HepG2 (cell line): ENCODE measurements around the gene ATXN1L. TPM values are rescaled to one million over a fixed set of nuclear protein-coding genes. Genes with fewer than 3 reads are reported as not detected.
A peak's percentile ranks its signal among the peaks of the same experiment; 100 is the strongest.

Source experiments
- ATAD3A ChIP-seq: sonication (generic); formaldehyde crosslinking; IDR thresholded peaks from 2 replicates; pipeline ENCODE4 v1.4.0; 2020; ENCODE audit warnings: missing genetic modification reagents
- CCAR2 ChIP-seq: fragments of 200-400 bp; formaldehyde crosslinking; optimal IDR thresholded peaks from 2 replicates; pipeline ENCODE3; 2018; ENCODE audit warnings: low read depth, mild to moderate bottlenecking, low read length, moderate library complexity
- FOXP4 ChIP-seq: sonication (generic); formaldehyde crosslinking; IDR thresholded peaks from 2 replicates; pipeline ENCODE4 v1.4.0; 2020; ENCODE audit warnings: missing genetic modification reagents
- HOXA3 ChIP-seq: sonication (generic); formaldehyde crosslinking; IDR thresholded peaks from 2 replicates; pipeline ENCODE4 v1.5.0; 2020; ENCODE audit warnings: missing genetic modification reagents
- HOXA9 ChIP-seq: sonication (generic); formaldehyde crosslinking; IDR thresholded peaks from 2 replicates; pipeline ENCODE4 v1.8.1; 2022; ENCODE audit warnings: missing genetic modification reagents, mild to moderate bottlenecking, moderate library complexity, borderline replicate concordance
- LCORL ChIP-seq, 2 experiments: fragments of 450-650 bp in 1 of 2; sonication (generic) in 1 of 2; formaldehyde crosslinking in 1 of 2; IDR thresholded peaks; 2 replicates each; pipeline versions ENCODE4 v1.5.0 to v1.6.1; 2017 to 2020; ENCODE audit warnings: antibody characterized with exemption in 1 of 2, missing genetic modification reagents in 1 of 2
- MXD4 ChIP-seq: IDR thresholded peaks from 2 replicates; pipeline ENCODE4 v1.6.1; 2016; ENCODE audit warnings: mild to moderate bottlenecking, missing biosample characterization, missing genetic modification reagents
- RNF219 ChIP-seq: sonication (generic); formaldehyde crosslinking; IDR thresholded peaks from 2 replicates; pipeline ENCODE4 v1.5.0; 2020; ENCODE audit warnings: mild to moderate bottlenecking, missing genetic modification reagents
- SAFB2 ChIP-seq: sonication (generic); formaldehyde crosslinking; IDR thresholded peaks from 2 replicates; pipeline ENCODE4 v1.5.1; 2020; ENCODE audit warnings: missing genetic modification reagents, low read depth, mild to moderate bottlenecking, borderline replicate concordance
- YY1 ChIP-seq: IDR thresholded peaks from 2 replicates; pipeline ENCODE4 v1.6.1; 2011; ENCODE audit warnings: low read length, low read depth, moderate library complexity, mild to moderate bottlenecking; ENCODE audit not compliant: insufficient read depth, insufficient replicate concordance
- ZBTB10 ChIP-seq: sonication (generic); formaldehyde crosslinking; IDR thresholded peaks from 2 replicates; pipeline ENCODE4 v1.4.0; 2020; ENCODE audit warnings: missing genetic modification reagents, borderline replicate concordance
- ZBTB25 ChIP-seq: IDR thresholded peaks from 2 replicates; pipeline ENCODE4 v1.6.1; 2018; ENCODE audit warnings: missing genetic modification reagents
- ZNF354B ChIP-seq: sonication (generic); formaldehyde crosslinking; IDR thresholded peaks from 2 replicates; pipeline ENCODE4 v1.8.0; 2022; ENCODE audit warnings: mild to moderate bottlenecking, missing genetic modification reagents
- ZNF703 ChIP-seq: sonication (generic); formaldehyde crosslinking; IDR thresholded peaks from 2 replicates; pipeline ENCODE4 v1.5.1; 2020; ENCODE audit warnings: missing genetic modification reagents, mild to moderate bottlenecking, moderate library complexity, borderline replicate concordance
- ZNF761 ChIP-seq: sonication (generic); formaldehyde crosslinking; conservative IDR thresholded peaks from 2 replicates; pipeline ENCODE4 v1.4.0; 2020; ENCODE audit warnings: mild to moderate bottlenecking, missing genetic modification reagents
- ZNF772 ChIP-seq: sonication (generic); formaldehyde crosslinking; IDR thresholded peaks from 2 replicates; pipeline ENCODE4 v1.5.0; 2020; ENCODE audit warnings: mild to moderate bottlenecking, missing genetic modification reagents
- ZSCAN31 ChIP-seq: sonication (generic); formaldehyde crosslinking; IDR thresholded peaks from 2 replicates; pipeline ENCODE4 v1.5.0; 2020; ENCODE audit warnings: low read depth, mild to moderate bottlenecking, missing genetic modification reagents
- polyA plus RNA-seq, 8 experiments: library from polyadenylated mRNA; depleted of rRNA in 3 of 8; stranded (reverse) in 7 of 8; unstranded in 1 of 8; fragments of >200 nt; fragmentation: Illumina TruSeq in 4 of 8; extraction: Trizol in 4 of 8; gene quantifications; 2 replicates each; pipeline versions ENCODE4 v1.2.1 to v1.2.3, GENCODE V29; 2011 to 2016; ENCODE audit warnings: low read depth in 4 of 8, missing spikeins in 1 of 8, mixed read lengths in 1 of 8; ENCODE audit not compliant: insufficient read depth in 1 of 8
- total RNA-seq, 5 experiments: library from RNA; depleted of rRNA; stranded (reverse); fragments of >200 nt; fragmentation: Illumina TruSeq; extraction: Trizol; gene quantifications; 2 replicates each; pipeline ENCODE4 v1.2.3, GENCODE V29; 2016; ENCODE audit warnings: low read depth in 1 of 5

The ATXN1L gene
- total and polyA plus RNA-seq, 2 of the 13 experiments (the other 11 are each of a cell fraction or from before 2014, with no cell fraction given): 20.0 to 22.4 TPM

GRCh38 chr16:71808593-71809459 lies 37.0 kb upstream of the ATXN1L start, which contains the start of gene AP1G1 (continued):
- TF ChIP-seq ZBTB10 (CRISPR knock-in tag): no peak
- peak; percentile 52; the same call in 1 of the 2 replicates for TF ChIP-seq RNF219 (CRISPR knock-in tag)
- peak; percentile 86 for TF ChIP-seq MXD4 (CRISPR knock-in tag)
- no peak; the same call in 1 of the 2 replicates for TF ChIP-seq ZNF703
- TF ChIP-seq ZSCAN31 (CRISPR knock-in tag): peak; percentile 85
- 0 out of 2 replicates have a peak, but pooled peaks have one; percentile 51 for TF ChIP-seq ZNF354B
- TF ChIP-seq CCAR2: peak; percentile 93
- TF ChIP-seq HOXA3 (CRISPR knock-in tag): peak; percentile 100
- TF ChIP-seq ZBTB25 (CRISPR knock-in tag): peak; percentile 86
- TF ChIP-seq HOXA9 (CRISPR knock-in tag): no peak
- peak; percentile 97 for TF ChIP-seq YY1
- TF ChIP-seq FOXP4 (CRISPR knock-in tag): peak; percentile 70
- no peak for TF ChIP-seq ZNF772 (CRISPR knock-in tag)
- no peak for TF ChIP-seq ATAD3A (CRISPR knock-in tag)
- peak; percentile 66; the same call in 1 of the 2 replicates for TF ChIP-seq SAFB2 (CRISPR knock-in tag)
- no peak for TF ChIP-seq LCORL (IDR thresholded peaks at IDR 0.05)
- TF ChIP-seq LCORL (CRISPR knock-in tag; IDR thresholded peaks at IDR 0.05): 0 out of 2 replicates have a peak, but pooled peaks have one; percentile 36
- TF ChIP-seq ZNF761 (CRISPR knock-in tag): 0 out of 2 replicates have a peak, but pooled peaks have one; percentile 2
